MCF 10A (cell line): ENCODE results near the gene C1GALT1C1L. TPM values are rescaled to one million over a fixed set of nuclear protein-coding genes. Genes with fewer than 3 reads are reported as not detected.

Source experiments
- BruUV-seq: library from RNA; stranded (reverse); fragments of 400-500 nt; replicated peaks from 2 replicates; lab custom pipeline; 2021; lab: Mats Ljungman, UMichigan
- CTCF ChIA-PET: fragments of 300-600 bp; sonication (Branson Sonifier 250); formaldehyde crosslinking; extraction: SDS; loops from one replicate; lab custom pipeline; 2021; ENCODE audit warnings: antibody characterized with exemption, inconsistent platforms; lab: Yijun Ruan, JAX
- POLR2A ChIA-PET: fragments of 300-600, 350-650 bp; sonication (Branson Sonifier 250); formaldehyde crosslinking; extraction: SDS; loops from one replicate; lab custom pipeline; 2020; ENCODE audit warnings: antibody characterized with exemption, inconsistent platforms; lab: Yijun Ruan, JAX
- DNase-seq: peaks from one replicate; pipeline ENCODE4 v3.0.0-alpha.2; 2018; ENCODE audit not compliant: unreplicated experiment
- H3K27ac Mint-ChIP-seq: one replicate; pipeline ENCODE4 v1.8.0; 2022; ENCODE audit warnings: mild to moderate bottlenecking, low read depth, mixed read lengths; ENCODE audit not compliant: unreplicated experiment
- H3K27me3 Mint-ChIP-seq: one replicate; pipeline ENCODE4 v1.8.0; 2022; ENCODE audit warnings: mixed read lengths; ENCODE audit not compliant: insufficient read depth, unreplicated experiment
- H3K36me3 Mint-ChIP-seq: one replicate; pipeline ENCODE4 v1.8.0; 2022; ENCODE audit warnings: mild to moderate bottlenecking, moderate library complexity, mixed read lengths; ENCODE audit not compliant: insufficient read depth, unreplicated experiment
- H3K4me1 Mint-ChIP-seq: one replicate; pipeline ENCODE4 v1.8.0; 2022; ENCODE audit warnings: mixed read lengths; ENCODE audit not compliant: insufficient read depth, unreplicated experiment
- H3K4me3 Mint-ChIP-seq: one replicate; pipeline ENCODE4 v1.8.0; 2022; ENCODE audit warnings: mild to moderate bottlenecking, moderate library complexity, mixed read lengths; ENCODE audit not compliant: unreplicated experiment
- H3K9me3 Mint-ChIP-seq: one replicate; pipeline ENCODE4 v1.8.0; 2022; ENCODE audit warnings: mixed read lengths; ENCODE audit not compliant: unreplicated experiment
- CTCF ChIP-seq: fragments of 200-600 bp; IDR thresholded peaks from one replicate; pipeline ENCODE4 v1.8.0; 2022; ENCODE audit warnings: antibody characterized with exemption, mild to moderate bottlenecking; ENCODE audit not compliant: unreplicated experiment
- intact Hi-C: fragments of 100-400 bp; cut with micrococcal nuclease; formaldehyde crosslinking; loops from 2 replicates; pipeline ENCODE4 v1.14.1; 2022
- total RNA-seq: library from RNA; stranded (reverse); gene quantifications from 2 replicates; pipeline ENCODE4 v1.2.3, GENCODE V29; 2022

Gene C1GALT1C1L
- total RNA-seq, 1 experiment from 2014 or later = not detected

DNA sequence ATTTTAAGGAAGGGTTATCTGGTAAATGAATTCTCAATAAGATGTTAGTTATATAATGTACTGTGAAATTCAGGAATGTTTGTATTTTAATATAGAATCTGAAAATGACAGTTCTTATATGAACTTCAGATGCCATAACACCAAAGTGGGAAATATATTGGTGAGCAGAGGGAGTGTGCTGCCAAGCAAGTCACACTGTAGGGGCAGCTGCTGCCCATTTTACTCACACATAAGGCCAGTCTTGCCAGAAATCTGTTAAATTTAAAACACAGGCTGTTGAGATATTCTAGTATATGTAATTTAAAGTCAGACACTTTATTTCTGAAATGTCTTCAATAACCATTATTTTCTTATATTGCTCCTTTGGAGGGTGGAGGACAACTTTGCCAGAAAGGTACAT lies 34.6 kb upstream of the C1GALT1C1L start:
- Mint-ChIP-seq H3K36me3 (no peaks in the 10 kb centered on the region), H3K27ac (no peak overlapping the region), H3K4me1 (peaks cover 20% of the 10 kb centered on the region), H3K27me3 (no peaks in the 10 kb centered on the region), H3K9me3 (no peaks in the 10 kb centered on the region), H3K4me3 (no peak overlapping the region)
- ChIA-PET CTCF (no interaction called here), POLR2A (no interaction called here)
- no peak for TF ChIP-seq CTCF
- no TSS peak for BruUV-seq
- intact Hi-C loops = no loop called here
- DNase-seq = no peak

- ChIA-PET POLR2A (interaction anchor here (0.9 kb wide), 1 partner anchor 66 kb away, joined by 3 read pairs; the partner anchor contains the start of gene DYNC2LI1), CTCF (no interaction called here)
- Mint-ChIP-seq H3K36me3 (no peaks in the 10 kb centered on the region), H3K4me3 (no peak overlapping the region), H3K4me1 (peaks cover 15% of the 10 kb centered on the region), H3K27me3 (no peaks in the 10 kb centered on the region), H3K9me3 (no peaks in the 10 kb centered on the region), H3K27ac (no peak overlapping the region)
- BruUV-seq = no TSS peak
- no peak for TF ChIP-seq CTCF
- DNase-seq = peak; percentile 2
- intact Hi-C loops = no loop called here
These were observed 32.7 kb upstream of the C1GALT1C1L start for GRCh38 chr2:43708891-43709290.

- DNase-seq = no peak
- BruUV-seq = no TSS peak
- intact Hi-C loops = no loop called here
- peaks cover 15% of the 10 kb centered on the region for H3K4me1 Mint-ChIP-seq
- no peak for TF ChIP-seq CTCF
- H3K36me3 Mint-ChIP-seq = no peaks in the 10 kb centered on the region
- POLR2A ChIA-PET = interaction anchor here (1.0 to 2.0 kb wide), 2 partner anchors 32 to 66 kb away, joined by 3 to 6 read pairs; partner anchors contain the start of genes C1GALT1C1L and DYNC2LI1
- no peaks in the 10 kb centered on the region for H3K9me3 Mint-ChIP-seq
- no peak overlapping the region for H3K27ac Mint-ChIP-seq
- no peaks in the 10 kb centered on the region for H3K27me3 Mint-ChIP-seq
- CTCF ChIA-PET = interaction anchor here (0.8 kb wide), 1 partner anchor 87 kb away, joined by 4 read pairs; no protein-coding TSS in a partner anchor
- no peak overlapping the region for H3K4me3 Mint-ChIP-seq
These were observed 31.9 kb upstream of the C1GALT1C1L start for GRCh38 chr2:43708178-43708577.

GRCh38 chr2:43707255-43708015 lies 31.2 kb upstream of the C1GALT1C1L start:
- H3K27ac Mint-ChIP-seq = peak overlapping the region; percentile 21
- no peaks in the 10 kb centered on the region for H3K36me3 Mint-ChIP-seq
- no peak overlapping the region for H3K4me3 Mint-ChIP-seq
- H3K4me1 Mint-ChIP-seq = peaks cover 15% of the 10 kb centered on the region
- POLR2A ChIA-PET = interaction anchor here (1.0 to 2.0 kb wide), 3 partner anchors 13 to 66 kb away, joined by 3 to 6 read pairs (median 5); partner anchors contain the start of genes C1GALT1C1L and DYNC2LI1
- peak; percentile 71 for DNase-seq
- CTCF ChIA-PET = interaction anchor here (0.5 to 0.8 kb wide), 3 partner anchors 88 to 849 kb away, joined by 4 to 7 read pairs (median 4); no protein-coding TSS in a partner anchor
- no peaks in the 10 kb centered on the region for H3K9me3 Mint-ChIP-seq
- H3K27me3 Mint-ChIP-seq = no peaks in the 10 kb centered on the region
- intact Hi-C loops = no loop called here
- TSS peak; percentile 85 for BruUV-seq
- TF ChIP-seq CTCF = no peak
